Fibroblast of skin of right biceps (primary cell): Measurements from ENCODE around the gene SLC10A7.

Source experiments
- DNase-seq: peaks from one replicate; pipeline ENCODE4 v3.0.0-alpha.2; 2013

The SLC10A7 gene

GRCh38 chr4:146294776-146295175 lies 227.0 kb downstream of the SLC10A7 start:
- DNase-seq: no peak

- DNase-seq: no peak
Observed at GRCh38 chr4:146292508-146292907, 229.2 kb downstream of the SLC10A7 start.

GRCh38 chr4:146291313-146291712 lies 230.4 kb downstream of the SLC10A7 start:
- no peak for DNase-seq

GRCh38 chr4:146288193-146288592 lies 233.5 kb downstream of the SLC10A7 start:
- no peak for DNase-seq

- no peak for DNase-seq
Observed at GRCh38 chr4:146285037-146285436, 236.7 kb downstream of the SLC10A7 start.

GRCh38 chr4:146283758-146284651 lies 237.7 kb downstream of the SLC10A7 start:
- DNase-seq: no peak

- DNase-seq: no peak
Observed at GRCh38 chr4:146282657-146283056, 239.1 kb downstream of the SLC10A7 start.

GRCh38 chr4:146278986-146279385 lies 242.8 kb downstream of the SLC10A7 start:
- DNase-seq: no peak

GRCh38 chr4:146275370-146275769 lies 246.4 kb downstream of the SLC10A7 start:
- no peak for DNase-seq

GRCh38 chr4:146274774-146275173 lies 247.0 kb downstream of the SLC10A7 start:
- no peak for DNase-seq

- no peak for DNase-seq
Observed at GRCh38 chr4:146273204-146273901, 248.4 kb downstream of the SLC10A7 start.

GRCh38 chr4:146271466-146271865 lies 250.3 kb downstream of the SLC10A7 start:
- DNase-seq: no peak

GRCh38 chr4:146269228-146269653 lies 252.5 kb downstream of the SLC10A7 start:
- no peak for DNase-seq

GRCh38 chr4:146267826-146268225 lies 253.9 kb downstream of the SLC10A7 start:
- DNase-seq: no peak

- DNase-seq: no peak
Observed at GRCh38 chr4:146265950-146266490, 255.7 kb downstream of the SLC10A7 start.

- no peak for DNase-seq
Observed at GRCh38 chr4:146263793-146264192, 257.9 kb downstream of the SLC10A7 start.

- DNase-seq: no peak
Observed at GRCh38 chr4:146261041-146261440, 260.7 kb downstream of the SLC10A7 start.

- DNase-seq: no peak
Observed at GRCh38 chr4:146260521-146260920, 261.2 kb downstream of the SLC10A7 start.

GRCh38 chr4:146257511-146257910 lies 264.2 kb downstream of the SLC10A7 start:
- no peak for DNase-seq

- DNase-seq: no peak
Observed at GRCh38 chr4:146256328-146256727, 265.4 kb downstream of the SLC10A7 start.

- DNase-seq: peak; percentile 95
Observed at GRCh38 chr4:146255874-146256273, 265.9 kb downstream of the SLC10A7 start.

GRCh38 chr4:146255463-146255862 lies 266.3 kb downstream of the SLC10A7 start:
- DNase-seq: peak; percentile 85

- DNase-seq: no peak
Observed at GRCh38 chr4:146252969-146253611, 268.6 kb downstream of the SLC10A7 start.
